GM12872 (cell line): ENCODE measurements around the gene MBOAT2.

Experiments
- TF ChIP-seq, protein P1 (sequence below): IDR thresholded peaks from 3 replicates; pipeline ENCODE4 v1.5.1; 2011; ENCODE audit warnings: low read depth, mild to moderate bottlenecking, low read length, moderate library complexity; ENCODE audit not compliant: insufficient read depth

Gene MBOAT2

DNA sequence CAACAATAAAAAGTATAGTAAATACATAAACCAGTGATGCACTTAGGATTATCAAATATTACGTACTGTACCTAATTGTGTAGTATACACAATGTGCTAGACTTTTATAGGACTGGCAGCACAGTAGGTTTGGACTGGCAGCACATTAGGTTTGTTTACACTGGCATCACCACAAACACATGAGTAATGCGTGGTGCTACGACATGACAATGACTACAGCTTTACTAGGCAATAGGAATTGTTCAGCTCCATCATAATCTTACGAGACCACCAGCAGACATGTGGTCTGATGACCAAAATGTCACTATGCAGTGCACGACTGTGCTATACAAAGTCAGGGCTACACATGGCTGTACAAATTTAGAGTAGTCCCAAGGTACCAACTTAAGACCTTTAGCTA lies 2.3 kb downstream of the MBOAT2 start:
- TF ChIP-seq, protein P1, sequence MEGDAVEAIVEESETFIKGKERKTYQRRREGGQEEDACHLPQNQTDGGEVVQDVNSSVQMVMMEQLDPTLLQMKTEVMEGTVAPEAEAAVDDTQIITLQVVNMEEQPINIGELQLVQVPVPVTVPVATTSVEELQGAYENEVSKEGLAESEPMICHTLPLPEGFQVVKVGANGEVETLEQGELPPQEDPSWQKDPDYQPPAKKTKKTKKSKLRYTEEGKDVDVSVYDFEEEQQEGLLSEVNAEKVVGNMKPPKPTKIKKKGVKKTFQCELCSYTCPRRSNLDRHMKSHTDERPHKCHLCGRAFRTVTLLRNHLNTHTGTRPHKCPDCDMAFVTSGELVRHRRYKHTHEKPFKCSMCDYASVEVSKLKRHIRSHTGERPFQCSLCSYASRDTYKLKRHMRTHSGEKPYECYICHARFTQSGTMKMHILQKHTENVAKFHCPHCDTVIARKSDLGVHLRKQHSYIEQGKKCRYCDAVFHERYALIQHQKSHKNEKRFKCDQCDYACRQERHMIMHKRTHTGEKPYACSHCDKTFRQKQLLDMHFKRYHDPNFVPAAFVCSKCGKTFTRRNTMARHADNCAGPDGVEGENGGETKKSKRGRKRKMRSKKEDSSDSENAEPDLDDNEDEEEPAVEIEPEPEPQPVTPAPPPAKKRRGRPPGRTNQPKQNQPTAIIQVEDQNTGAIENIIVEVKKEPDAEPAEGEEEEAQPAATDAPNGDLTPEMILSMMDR = no peak

DNA sequence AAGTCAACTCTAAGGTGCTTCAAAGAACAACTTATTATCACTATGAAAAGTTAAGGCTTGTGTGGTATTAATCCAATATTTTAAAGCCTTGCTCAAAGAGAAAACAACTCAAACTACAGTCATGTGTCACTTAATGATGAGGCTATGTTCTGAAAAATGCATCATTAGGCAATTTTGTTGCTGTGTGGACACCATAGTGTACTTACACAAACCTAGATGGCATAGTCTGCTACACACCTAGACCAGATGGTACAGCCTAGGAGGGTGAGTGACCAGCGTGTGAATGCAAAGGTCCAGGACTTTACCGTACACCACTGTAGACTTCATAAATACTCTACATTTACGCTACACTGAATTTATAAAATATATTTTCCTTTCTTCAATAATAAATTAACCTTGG lies 3.0 kb downstream of the MBOAT2 start:
- TF ChIP-seq, protein P1 = no peak

DNA sequence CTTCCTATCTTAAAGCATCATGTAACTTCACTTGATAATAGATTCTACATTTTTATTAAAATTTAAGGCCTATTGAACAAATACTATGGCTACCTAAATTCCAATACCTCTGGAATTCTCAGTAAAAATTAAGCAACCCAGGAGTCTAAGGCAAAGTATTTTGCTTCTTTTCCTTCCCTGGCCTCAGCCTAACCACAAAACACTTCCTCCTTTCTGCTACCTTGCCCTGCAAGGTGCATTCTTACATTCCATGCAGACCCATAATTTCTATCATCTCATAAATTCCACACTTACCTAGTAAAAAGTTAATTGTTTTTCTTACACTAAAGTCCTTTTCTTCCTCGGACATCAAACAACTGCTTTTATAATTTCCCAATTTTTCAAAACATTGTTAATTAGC lies 3.7 kb downstream of the MBOAT2 start:
- TF ChIP-seq, protein P1 = no peak

DNA sequence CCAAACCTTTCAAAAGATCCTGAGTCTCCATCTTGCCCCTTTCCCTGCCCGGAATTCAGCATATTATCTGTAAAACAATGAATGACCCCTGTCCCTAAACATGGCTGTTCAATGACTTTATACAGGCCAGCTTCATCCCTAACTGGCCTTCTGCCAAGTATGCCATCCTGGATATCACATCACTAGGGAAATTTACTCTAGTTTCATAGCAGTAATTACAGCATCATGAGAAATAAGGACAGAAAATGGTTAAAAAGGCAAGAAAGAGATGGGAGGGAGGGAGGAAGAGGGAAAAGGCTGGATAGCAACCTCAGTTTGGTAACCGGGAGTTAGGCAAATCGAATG lies 4.4 kb downstream of the MBOAT2 start:
- TF ChIP-seq, protein P1 = no peak

DNA sequence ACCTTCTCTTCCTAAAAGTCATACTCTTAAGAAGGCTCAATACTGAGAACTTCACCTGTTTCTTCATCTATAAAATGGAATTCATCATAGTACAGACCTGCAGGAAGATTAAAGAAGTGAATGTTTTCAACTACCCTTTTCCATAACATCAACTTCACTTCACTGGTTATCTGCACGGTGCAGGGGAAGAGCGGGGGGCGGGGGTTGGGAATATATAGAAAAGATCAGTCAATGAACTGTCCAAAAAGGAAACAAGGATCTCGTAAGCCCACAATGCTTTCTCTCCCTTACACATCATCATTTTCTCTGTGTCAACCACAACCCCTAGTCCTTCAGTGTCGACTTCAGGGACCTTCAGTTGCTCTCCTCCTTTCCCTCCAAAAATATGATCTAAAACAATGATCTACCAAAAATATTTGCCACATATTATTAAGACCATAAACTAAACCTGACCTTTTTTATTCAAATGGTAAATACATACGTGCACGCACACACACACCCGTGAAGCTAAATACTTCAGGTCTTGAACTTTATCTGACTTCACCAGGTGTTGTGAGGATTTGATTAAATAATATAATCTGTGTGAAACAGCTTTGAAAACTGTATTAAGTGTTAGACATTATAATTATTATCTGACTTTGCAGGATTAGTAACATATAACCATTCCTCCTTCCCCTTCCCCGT lies 4.9 kb downstream of the MBOAT2 start:
- TF ChIP-seq, protein P1 = no peak

DNA sequence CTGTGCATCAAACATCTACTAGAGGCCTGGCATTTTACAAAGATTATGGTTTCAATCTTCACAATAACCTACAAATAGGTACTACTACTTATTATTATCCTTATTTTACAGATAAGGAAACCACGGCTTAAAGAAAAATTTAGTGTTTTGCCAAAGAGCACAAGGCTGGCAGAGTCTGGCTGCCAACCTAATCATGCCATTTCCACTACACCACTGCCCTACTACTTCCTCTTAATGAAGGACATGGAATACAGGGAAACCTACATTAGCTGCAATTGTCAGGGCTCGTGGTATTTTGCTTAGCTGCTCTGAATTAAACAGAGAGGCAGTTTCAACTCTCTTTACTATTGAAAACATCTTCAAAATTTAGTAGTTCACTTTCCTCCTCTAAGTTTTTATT lies 5.9 kb downstream of the MBOAT2 start:
- TF ChIP-seq, protein P1 = no peak

DNA sequence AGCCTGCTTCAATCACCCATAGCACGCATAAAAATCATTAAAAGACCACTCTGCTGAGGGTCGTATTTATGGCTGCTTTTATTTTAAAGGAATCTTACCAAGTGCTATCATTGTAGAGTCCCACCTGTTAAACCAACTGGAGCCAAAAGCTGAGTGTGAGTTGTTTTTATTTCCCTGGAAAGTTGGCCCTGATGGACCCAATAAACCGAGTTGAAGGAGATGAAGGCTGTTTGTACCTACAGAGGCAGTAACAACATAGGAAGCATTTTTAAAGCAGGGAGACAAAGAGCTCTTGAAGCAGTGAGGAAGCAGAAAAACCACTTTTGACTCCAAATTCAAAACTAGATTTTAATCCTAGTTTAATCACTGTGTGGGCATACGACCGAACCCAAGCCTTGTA lies 6.4 kb downstream of the MBOAT2 start:
- TF ChIP-seq, protein P1 = no peak
